Esophagus muscularis mucosa (tissue), 3 donors: ENCODE data around the gene TUBD1.
"Not testable (repeated sequence)": the region's sequence is repeated elsewhere in the genome, so short reads cannot be mapped to it uniquely, and the experiment has no call there.

Experiments
- CTCF ChIP-seq, 3 experiments: fragments of 200-600 bp in 2 of 3; fragments of 450-650 bp in 1 of 3; sonication (generic) in 2 of 3; IDR thresholded peaks; one replicate each; pipeline ENCODE4 v1.5.1; 2017 to 2019; ENCODE audit warnings: antibody characterized with exemption in 3 of 3, mild to moderate bottlenecking in 2 of 3, moderate library complexity in 1 of 3
- POLR2AphosphoS5 ChIP-seq, 2 donors: sonication (generic); formaldehyde crosslinking; IDR thresholded peaks; one replicate each; pipeline ENCODE4 v1.6.1; 2017; ENCODE audit warnings: antibody characterized with exemption in 2 of 2

GRCh38 chr17:59841882-59842263, 50.9 kb downstream of the TUBD1 start:
- TF ChIP-seq CTCF, POLR2AphosphoS5 (IDR thresholded peaks at IDR 0.05): not testable (repeated sequence)
